Mesenchymal stem cell (in vitro differentiated cells and primary cell): ENCODE data around the gene CXCL6.

Source experiments
- DNase-seq: peaks from one replicate; pipeline ENCODE4 v3.0.0-alpha.2; 2013
- H2AFZ ChIP-seq: one replicate; pipeline ENCODE4 v1.6.1; 2013; ENCODE audit warnings: low read depth, mild to moderate bottlenecking, control low read depth, inconsistent platforms, low read length, moderate library complexity
- H2AK5ac ChIP-seq: 2 replicates; pipeline ENCODE4 v1.6.1; 2013; ENCODE audit warnings: low read length, moderate library complexity, mild to moderate bottlenecking, inconsistent platforms; ENCODE audit not compliant: severe bottlenecking
- H2BK120ac ChIP-seq: one replicate; pipeline ENCODE4 v1.6.1; 2013; ENCODE audit warnings: low read depth, mild to moderate bottlenecking, inconsistent platforms, low read length, moderate library complexity
- H2BK12ac ChIP-seq, 2 experiments: one replicate each; pipeline ENCODE4 v1.6.1; 2013; ENCODE audit warnings: inconsistent platforms in 2 of 2, low read length in 2 of 2, mild to moderate bottlenecking in 2 of 2, moderate library complexity in 2 of 2, control low read depth in 1 of 2
- H2BK15ac ChIP-seq: one replicate; pipeline ENCODE4 v1.6.1; 2013; ENCODE audit warnings: mild to moderate bottlenecking, low read depth, inconsistent platforms; ENCODE audit not compliant: poor library complexity, severe bottlenecking
- H2BK5ac ChIP-seq: 2 replicates; pipeline ENCODE4 v1.6.1; 2013; ENCODE audit warnings: low read depth, mild to moderate bottlenecking, low read length, control low read depth, inconsistent platforms; ENCODE audit not compliant: poor library complexity, severe bottlenecking
- H3K14ac ChIP-seq, 2 experiments: one replicate each; pipeline ENCODE4 v1.6.1; 2013; ENCODE audit warnings: inconsistent platforms in 2 of 2, low read length in 2 of 2, control low read depth in 1 of 2, mild to moderate bottlenecking in 1 of 2, moderate library complexity in 1 of 2
- H3K18ac ChIP-seq, 2 experiments: one replicate each; pipeline ENCODE4 v1.6.1; 2013; ENCODE audit warnings: inconsistent platforms in 2 of 2, low read length in 2 of 2, control low read depth in 1 of 2, low read depth in 1 of 2, mild to moderate bottlenecking in 1 of 2
- H3K23ac ChIP-seq, 2 experiments: one replicate each; pipeline ENCODE4 v1.6.1; 2013; ENCODE audit warnings: inconsistent platforms in 2 of 2, low read length in 2 of 2, mild to moderate bottlenecking in 2 of 2, moderate library complexity in 2 of 2, control low read depth in 1 of 2
- H3K27ac ChIP-seq: 2 replicates; pipeline ENCODE4 v1.5.1; 2013; ENCODE audit warnings: mild to moderate bottlenecking, moderate library complexity, low read length, control low read depth, inconsistent platforms; ENCODE audit not compliant: poor library complexity, severe bottlenecking
- H3K27me3 ChIP-seq, 2 experiments: 2 replicates each; pipeline versions ENCODE4 v1.6.1 to v1.7.0; 2013; ENCODE audit warnings: low read length in 2 of 2, mild to moderate bottlenecking in 2 of 2, moderate library complexity in 2 of 2, control low read depth in 1 of 2, inconsistent platforms in 1 of 2; ENCODE audit not compliant: control insufficient read depth in 1 of 2, insufficient read depth in 1 of 2
- H3K36me3 ChIP-seq, 2 experiments: 2 replicates each; pipeline versions ENCODE4 v1.6.1 to v1.7.0; 2013; ENCODE audit warnings: low read length in 2 of 2, control low read depth in 1 of 2, inconsistent platforms in 1 of 2, low read depth in 1 of 2, mild to moderate bottlenecking in 1 of 2; ENCODE audit not compliant: insufficient read depth in 2 of 2, control insufficient read depth in 1 of 2
- H3K4ac ChIP-seq, 2 experiments: one replicate each; pipeline ENCODE4 v1.6.1; 2013; ENCODE audit warnings: inconsistent platforms in 2 of 2, low read length in 2 of 2, mild to moderate bottlenecking in 2 of 2, moderate library complexity in 2 of 2, control low read depth in 1 of 2, low read depth in 1 of 2
- H3K4me1 ChIP-seq: 2 replicates; pipeline ENCODE4 v1.6.1; 2013; ENCODE audit warnings: low read depth, low read length, control low read depth; ENCODE audit not compliant: control insufficient read depth, insufficient read depth
- H3K4me2 ChIP-seq: 2 replicates; pipeline ENCODE4 v1.6.1; 2013; ENCODE audit warnings: low read length, mild to moderate bottlenecking, inconsistent platforms; ENCODE audit not compliant: poor library complexity, severe bottlenecking
- H3K4me3 ChIP-seq, 2 experiments: 2 replicates each; pipeline versions ENCODE4 v1.5.1 to v1.7.0; 2013; ENCODE audit warnings: low read length in 2 of 2, mild to moderate bottlenecking in 2 of 2, control low read depth in 1 of 2, low read depth in 1 of 2; ENCODE audit not compliant: insufficient read depth in 1 of 2
- H3K79me1 ChIP-seq: replicated peaks from 2 replicates; pipeline ENCODE4 v1.6.1; 2013; ENCODE audit warnings: mild to moderate bottlenecking, control low read depth, low read length, inconsistent platforms; ENCODE audit not compliant: poor library complexity, severe bottlenecking
- H3K9ac ChIP-seq: 2 replicates; pipeline ENCODE4 v1.7.0; 2013; ENCODE audit warnings: mild to moderate bottlenecking, low read length, moderate library complexity
- H3K9me3 ChIP-seq: 2 replicates; pipeline ENCODE4 v1.7.0; 2013; ENCODE audit warnings: mild to moderate bottlenecking, low read length; ENCODE audit not compliant: control insufficient read depth
- H4K8ac ChIP-seq: one replicate; pipeline ENCODE4 v1.6.1; 2013; ENCODE audit warnings: inconsistent platforms, mild to moderate bottlenecking, low read length, moderate library complexity
- H4K91ac ChIP-seq: one replicate; pipeline ENCODE4 v1.6.1; 2013; ENCODE audit warnings: mild to moderate bottlenecking, low read length, inconsistent platforms
- WGBS: methylation state at CpG from one replicate; pipeline ENCODE4 v1.1.7; 2013; ENCODE audit warnings: mixed read lengths; 5-methylcytosine and 5-hydroxymethylcytosine counted together

CXCL6 gene

DNA sequence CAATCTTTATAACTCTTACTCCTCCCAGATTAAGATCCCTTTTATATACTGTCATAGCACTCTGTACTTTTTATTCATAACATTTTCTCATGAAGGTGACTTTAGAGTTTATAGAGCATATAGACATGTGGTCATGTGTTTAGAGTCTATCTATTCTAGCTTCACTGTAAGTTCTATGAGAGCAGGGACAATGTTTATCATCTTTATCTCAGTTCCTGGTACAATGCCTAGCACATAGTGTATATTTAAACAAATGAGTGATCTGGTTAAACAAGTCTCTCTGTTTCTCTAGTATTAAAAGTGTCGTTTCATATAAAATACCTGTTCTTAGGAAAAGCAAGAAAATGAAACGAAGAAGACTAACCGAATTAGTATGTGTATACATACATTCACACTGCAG, 3.2 kb downstream of the CXCL6 start:
- H3K18ac ChIP-seq: no peak overlapping the region
- no peak overlapping the region for H3K4me2 ChIP-seq
- H3K9ac ChIP-seq: no peak overlapping the region
- no peak overlapping the region for H2BK15ac ChIP-seq
- H2AK5ac ChIP-seq: no peak overlapping the region
- H3K14ac ChIP-seq: no peak overlapping the region
- no peak overlapping the region for H3K27ac ChIP-seq
- H3K27me3 ChIP-seq: no peaks in the 10 kb centered on the region
- peaks cover 2% of the 10 kb centered on the region for H3K4me1 ChIP-seq
- no peak overlapping the region for H3K4ac ChIP-seq
- H3K36me3 ChIP-seq: no peaks in the 10 kb centered on the region
- H3K9me3 ChIP-seq: no peaks in the 10 kb centered on the region
- H4K8ac ChIP-seq: no peak overlapping the region
- H2BK5ac ChIP-seq: no peak overlapping the region
- H2BK120ac ChIP-seq: no peak overlapping the region
- no CpG with 5 or more reads among the region's 3 CpGs for WGBS
- no peak overlapping the region for H2AFZ ChIP-seq
- no peak overlapping the region for H3K4me3 ChIP-seq
- no peak overlapping the region for H3K23ac ChIP-seq
- no peak overlapping the region for H2BK12ac ChIP-seq
- DNase-seq: no peak
- H3K79me1 ChIP-seq: peaks cover 2% of the 10 kb centered on the region
- H4K91ac ChIP-seq: no peak overlapping the region

- 85% methylated on average over 1 of the region's 4 CpGs for WGBS
- H2AK5ac ChIP-seq: no peak overlapping the region
These were observed 4.9 kb downstream of the CXCL6 start for GRCh38 chr4:73841243-73841925.

GRCh38 chr4:73842696-73843095, 6.2 kb downstream of the CXCL6 start:
- H3K18ac ChIP-seq: no peak overlapping the region
- H2AK5ac ChIP-seq: no peak overlapping the region
- H3K36me3 ChIP-seq: peaks cover 0 to under 1% of the 10 kb centered on the region in 2 experiments
- H3K4ac ChIP-seq: no peak overlapping the region
- H3K4me2 ChIP-seq: no peak overlapping the region
- no peak overlapping the region for H3K27ac ChIP-seq
- no peak overlapping the region for H3K14ac ChIP-seq
- no peak for DNase-seq
- no peak overlapping the region for H3K23ac ChIP-seq
- no peaks in the 10 kb centered on the region for H3K4me1 ChIP-seq
- no peak overlapping the region for H3K9ac ChIP-seq
- H3K4me3 ChIP-seq: no peak overlapping the region
- H3K27me3 ChIP-seq: no peaks in the 10 kb centered on the region
- no peaks in the 10 kb centered on the region for H3K9me3 ChIP-seq
- no peak overlapping the region for H2BK5ac ChIP-seq
- no peak overlapping the region for H2AFZ ChIP-seq
- no peak overlapping the region for H4K91ac ChIP-seq
- H2BK12ac ChIP-seq: no peak overlapping the region
- no peak overlapping the region for H2BK120ac ChIP-seq
- H3K79me1 ChIP-seq: peaks cover 2% of the 10 kb centered on the region
- H2BK15ac ChIP-seq: no peak overlapping the region
- H4K8ac ChIP-seq: no peak overlapping the region

More at GRCh38 chr4:73841243-73841925, 4.9 kb downstream of the CXCL6 start:
- no peaks in the 10 kb centered on the region for H3K36me3 ChIP-seq
- no peak overlapping the region for H3K4ac ChIP-seq
- no peak overlapping the region for H3K4me2 ChIP-seq
- H3K9ac ChIP-seq: no peak overlapping the region
- H3K14ac ChIP-seq: no peak overlapping the region
- no peak overlapping the region for H3K23ac ChIP-seq
- no peaks in the 10 kb centered on the region for H3K4me1 ChIP-seq
- no peak overlapping the region for H2BK120ac ChIP-seq
- no peak for DNase-seq
- H2BK15ac ChIP-seq: no peak overlapping the region
- H4K91ac ChIP-seq: no peak overlapping the region
- H3K79me1 ChIP-seq: peaks cover 2% of the 10 kb centered on the region
- no peak overlapping the region for H2BK12ac ChIP-seq
- no peaks in the 10 kb centered on the region for H3K27me3 ChIP-seq
- H3K18ac ChIP-seq: no peak overlapping the region
- no peak overlapping the region for H2BK5ac ChIP-seq
- H3K4me3 ChIP-seq: no peak overlapping the region
- no peak overlapping the region for H2AFZ ChIP-seq
- H3K9me3 ChIP-seq: no peaks in the 10 kb centered on the region
- H3K27ac ChIP-seq: no peak overlapping the region
- no peak overlapping the region for H4K8ac ChIP-seq

DNA sequence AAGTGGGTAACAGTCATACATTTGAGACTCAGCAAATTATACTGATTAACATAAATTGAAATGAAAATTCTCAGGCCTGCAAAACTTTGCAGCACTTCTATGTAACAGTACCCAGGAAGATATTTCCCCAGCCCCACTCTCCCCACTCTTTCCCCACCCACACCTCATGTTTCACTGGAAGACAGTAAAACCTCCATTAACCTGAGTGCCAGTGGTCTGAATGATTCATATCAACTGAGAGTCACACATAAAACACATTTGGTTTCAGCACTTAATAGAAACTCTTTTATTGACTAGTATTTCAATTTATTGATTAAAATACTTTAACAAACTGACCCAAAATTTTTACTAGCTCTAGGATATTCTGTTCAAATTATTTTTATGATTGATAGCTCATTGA, 6.9 kb downstream of the CXCL6 start:
- H2BK15ac ChIP-seq: no peak overlapping the region
- H3K18ac ChIP-seq: no peak overlapping the region
- DNase-seq: no peak
- no peak overlapping the region for H2BK12ac ChIP-seq
- no peak overlapping the region for H2BK120ac ChIP-seq
- no peak overlapping the region for H2BK5ac ChIP-seq
- peaks cover 0 to 2% of the 10 kb centered on the region in 2 experiments for H3K36me3 ChIP-seq
- peaks cover 2% of the 10 kb centered on the region for H3K79me1 ChIP-seq
- H3K23ac ChIP-seq: no peak overlapping the region
- no peak overlapping the region for H4K8ac ChIP-seq
- H3K9me3 ChIP-seq: no peaks in the 10 kb centered on the region
- no peaks in the 10 kb centered on the region for H3K27me3 ChIP-seq
- no peak overlapping the region for H3K4ac ChIP-seq
- no peak overlapping the region for H3K4me3 ChIP-seq
- H2AFZ ChIP-seq: no peak overlapping the region
- no peak overlapping the region for H3K9ac ChIP-seq
- no peak overlapping the region for H3K4me2 ChIP-seq
- H4K91ac ChIP-seq: no peak overlapping the region
- no peak overlapping the region for H3K27ac ChIP-seq
- H2AK5ac ChIP-seq: no peak overlapping the region
- H3K4me1 ChIP-seq: no peaks in the 10 kb centered on the region
- no peak overlapping the region for H3K14ac ChIP-seq
